HG03439 (cell line): ENCODE measurements around the gene NUP37.

Experiments used
- ATAC-seq: cut with Tn5 transposase; IDR thresholded peaks from one replicate; pipeline ENCODE4 v1.9.1; 2021; ENCODE audit warnings: mild to moderate bottlenecking, moderate library complexity; ENCODE audit not compliant: unreplicated experiment

Gene NUP37

GRCh38 chr12:102031852-102032251, 88.1 kb downstream of the NUP37 start:
- no peak for ATAC-seq

- no peak for ATAC-seq
These were observed 90.8 kb downstream of the NUP37 start for GRCh38 chr12:102029141-102029540.

GRCh38 chr12:102026728-102027127, 93.2 kb downstream of the NUP37 start:
- ATAC-seq, result no peak

GRCh38 chr12:102024765-102025164, 95.1 kb downstream of the NUP37 start:
- ATAC-seq, result no peak

GRCh38 chr12:102023343-102023930, 96.5 kb downstream of the NUP37 start:
- no peak for ATAC-seq
